Gastroesophageal sphincter (tissue), 4 donors: ENCODE measurements around the gene CD36. TPM values are rescaled to one million over a fixed set of nuclear protein-coding genes. Genes with fewer than 3 reads are reported as not detected.

Experiments used
- ATAC-seq: fragments of 150-250 bp; one replicate; pipeline ENCODE4 v1.9.1; 2016; ENCODE audit warnings: mild to moderate bottlenecking, moderate library complexity
- H3K27ac ChIP-seq, 4 donors: fragments of 200-600 bp; sonication (generic) in 3 of 4; 1 replicate in 3 of 4; 2 replicates in 1 of 4; pipeline ENCODE4 v1.5.1; 2016 to 2019
- H3K27me3 ChIP-seq: fragments of 200-600 bp; sonication (generic); one replicate; pipeline ENCODE4 v1.5.1; 2019
- H3K36me3 ChIP-seq, 2 donors: fragments of 200-600 bp; sonication (generic); one replicate each; pipeline ENCODE4 v1.5.1; 2019; ENCODE audit warnings: control low read depth in 1 of 2
- H3K4me1 ChIP-seq, 3 donors: fragments of 200-600 bp; sonication (generic); 1 replicate in 2 of 3; 2 replicates in 1 of 3; pipeline ENCODE4 v1.5.1; 2016 to 2019; ENCODE audit warnings: control low read depth in 2 of 3
- H3K4me3 ChIP-seq, 2 donors: fragments of 200-600 bp; sonication (generic); one replicate each; pipeline ENCODE4 v1.5.1; 2019; ENCODE audit warnings: mild to moderate bottlenecking in 1 of 2, moderate library complexity in 1 of 2
- H3K9me3 ChIP-seq, 3 donors: fragments of 200-600 bp; sonication (generic); one replicate each; pipeline ENCODE4 v1.5.1; 2017 to 2019; ENCODE audit warnings: control low read depth in 2 of 3
- CTCF ChIP-seq, 4 experiments: fragments of 200-600 bp in 2 of 4; fragments of 450-650 bp in 2 of 4; sonication (generic) in 1 of 4; IDR thresholded peaks; one replicate each; pipeline ENCODE4 v1.5.1; 2017 to 2019; ENCODE audit warnings: antibody characterized with exemption in 4 of 4, mild to moderate bottlenecking in 2 of 4, moderate library complexity in 2 of 4
- EP300 ChIP-seq: sonication (generic); formaldehyde crosslinking; IDR thresholded peaks from one replicate; pipeline ENCODE4 v1.6.1; 2017; ENCODE audit warnings: antibody characterized with exemption, mild to moderate bottlenecking
- POLR2A ChIP-seq, 2 donors: fragments of 450-650 bp; IDR thresholded peaks; one replicate each; pipeline ENCODE4 v1.6.1; 2017; ENCODE audit warnings: antibody characterized with exemption in 2 of 2, mild to moderate bottlenecking in 2 of 2, moderate library complexity in 1 of 2
- POLR2AphosphoS5 ChIP-seq: sonication (generic); formaldehyde crosslinking; IDR thresholded peaks from one replicate; pipeline ENCODE4 v1.6.1; 2017; ENCODE audit warnings: antibody characterized with exemption
- WGBS, 2 donors: methylation state at CpG; one replicate each; pipeline ENCODE4 v1.1.5; 2018; ENCODE audit warnings: low coverage in 1 of 2; 5-methylcytosine and 5-hydroxymethylcytosine counted together
- total RNA-seq, 4 donors: library from RNA; depleted of rRNA; stranded (reverse); fragments of >200 nt; gene quantifications; one replicate each; pipeline ENCODE4 v1.1.0, GENCODE V29; 2016

The CD36 gene
- total RNA-seq, 4 donors from 2014 or later: 52.9 to 284 (median 81.2) TPM

- no peaks in the 10 kb centered on the region for H3K27me3 ChIP-seq
- no peaks in the 10 kb centered on the region for H3K4me1 ChIP-seq
- no peaks in the 10 kb centered on the region for H3K36me3 ChIP-seq
- WGBS, 2 donors: 88 to 100% methylated on average over 1 of the region's 1 CpG
- TF ChIP-seq EP300 (no peak), POLR2A (IDR thresholded peaks at IDR 0.05) (no peak), CTCF (IDR thresholded peaks at IDR 0.05) (no peak), POLR2AphosphoS5 (no peak)
- no peak overlapping the region for H3K27ac ChIP-seq
- H3K4me3 ChIP-seq: no peak overlapping the region
- no peak for ATAC-seq
- H3K9me3 ChIP-seq: no peaks in the 10 kb centered on the region
Measured at GRCh38 chr7:80671744-80672143, 33.3 kb downstream of the CD36 start.

- Histone ChIP-seq H3K27ac (no peak overlapping the region), H3K36me3 (no peaks in the 10 kb centered on the region), H3K4me1 (no peaks in the 10 kb centered on the region), H3K4me3 (no peak overlapping the region), H3K9me3 (no peaks in the 10 kb centered on the region), H3K27me3 (no peaks in the 10 kb centered on the region)
- TF ChIP-seq POLR2AphosphoS5 (no peak), POLR2A (IDR thresholded peaks at IDR 0.05) (no peak), EP300 (no peak), CTCF (IDR thresholded peaks at IDR 0.05) (no peak)
- WGBS, 2 donors: 92 to 93% methylated on average over 1 of the region's 1 CpG
- no peak for ATAC-seq
Measured at GRCh38 chr7:80675090-80675489, 36.6 kb downstream of the CD36 start.

GRCh38 chr7:80676404-80676803 lies 38.0 kb downstream of the CD36 start:
- Histone ChIP-seq H3K4me3 (no peak overlapping the region), H3K4me1 (no peaks in the 10 kb centered on the region), H3K27me3 (no peaks in the 10 kb centered on the region), H3K27ac (no peak overlapping the region), H3K36me3 (no peaks in the 10 kb centered on the region), H3K9me3 (no peaks in the 10 kb centered on the region)
- 90 to 100% methylated on average over 1 to 2 of the region's 2 CpGs for WGBS, 2 donors
- no peak for ATAC-seq
- no peak for TF ChIP-seq POLR2A (IDR thresholded peaks at IDR 0.05)
- TF ChIP-seq CTCF (IDR thresholded peaks at IDR 0.05): no peak
- no peak for TF ChIP-seq POLR2AphosphoS5

- Histone ChIP-seq H3K9me3 (no peaks in the 10 kb centered on the region), H3K4me3 (no peak overlapping the region), H3K27ac (no peak overlapping the region), H3K27me3 (no peaks in the 10 kb centered on the region), H3K4me1 (no peaks in the 10 kb centered on the region), H3K36me3 (no peaks in the 10 kb centered on the region)
- WGBS, 2 donors: 70 to 73% methylated on average over 1 of the region's 1 CpG
- ATAC-seq: no peak
- TF ChIP-seq POLR2A (IDR thresholded peaks at IDR 0.05) (no peak), CTCF (IDR thresholded peaks at IDR 0.05) (no peak), POLR2AphosphoS5 (no peak), EP300 (no peak)
Measured at GRCh38 chr7:80677629-80678028, 39.2 kb downstream of the CD36 start.

GRCh38 chr7:80678707-80679106 lies 40.3 kb downstream of the CD36 start:
- H3K36me3 ChIP-seq: no peaks in the 10 kb centered on the region
- no peak overlapping the region for H3K27ac ChIP-seq
- H3K4me1 ChIP-seq: no peaks in the 10 kb centered on the region
- WGBS, 2 donors: 83 to 97% methylated on average over 4 to 8 of the region's 8 CpGs
- no peak for TF ChIP-seq POLR2A (IDR thresholded peaks at IDR 0.05)
- TF ChIP-seq POLR2AphosphoS5: no peak
- no peak for TF ChIP-seq EP300
- TF ChIP-seq CTCF (IDR thresholded peaks at IDR 0.05): no peak
- no peaks in the 10 kb centered on the region for H3K9me3 ChIP-seq
- no peak overlapping the region for H3K4me3 ChIP-seq
- H3K27me3 ChIP-seq: no peaks in the 10 kb centered on the region
- no peak for ATAC-seq
